Activated CD4-positive, alpha-beta T cell treated with anti-CD3 and anti-CD28 coated beads, Interleukin-2, amount 50 U/mL, for 16 hours (primary cell): Measurements from ENCODE around the gene GPR176.

ENCODE experiments used
- DNase-seq: peaks from one replicate; pipeline ENCODE4 v3.0.0-alpha.2; 2020

GPR176 gene, protein sequence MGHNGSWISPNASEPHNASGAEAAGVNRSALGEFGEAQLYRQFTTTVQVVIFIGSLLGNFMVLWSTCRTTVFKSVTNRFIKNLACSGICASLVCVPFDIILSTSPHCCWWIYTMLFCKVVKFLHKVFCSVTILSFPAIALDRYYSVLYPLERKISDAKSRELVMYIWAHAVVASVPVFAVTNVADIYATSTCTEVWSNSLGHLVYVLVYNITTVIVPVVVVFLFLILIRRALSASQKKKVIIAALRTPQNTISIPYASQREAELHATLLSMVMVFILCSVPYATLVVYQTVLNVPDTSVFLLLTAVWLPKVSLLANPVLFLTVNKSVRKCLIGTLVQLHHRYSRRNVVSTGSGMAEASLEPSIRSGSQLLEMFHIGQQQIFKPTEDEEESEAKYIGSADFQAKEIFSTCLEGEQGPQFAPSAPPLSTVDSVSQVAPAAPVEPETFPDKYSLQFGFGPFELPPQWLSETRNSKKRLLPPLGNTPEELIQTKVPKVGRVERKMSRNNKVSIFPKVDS

DNA sequence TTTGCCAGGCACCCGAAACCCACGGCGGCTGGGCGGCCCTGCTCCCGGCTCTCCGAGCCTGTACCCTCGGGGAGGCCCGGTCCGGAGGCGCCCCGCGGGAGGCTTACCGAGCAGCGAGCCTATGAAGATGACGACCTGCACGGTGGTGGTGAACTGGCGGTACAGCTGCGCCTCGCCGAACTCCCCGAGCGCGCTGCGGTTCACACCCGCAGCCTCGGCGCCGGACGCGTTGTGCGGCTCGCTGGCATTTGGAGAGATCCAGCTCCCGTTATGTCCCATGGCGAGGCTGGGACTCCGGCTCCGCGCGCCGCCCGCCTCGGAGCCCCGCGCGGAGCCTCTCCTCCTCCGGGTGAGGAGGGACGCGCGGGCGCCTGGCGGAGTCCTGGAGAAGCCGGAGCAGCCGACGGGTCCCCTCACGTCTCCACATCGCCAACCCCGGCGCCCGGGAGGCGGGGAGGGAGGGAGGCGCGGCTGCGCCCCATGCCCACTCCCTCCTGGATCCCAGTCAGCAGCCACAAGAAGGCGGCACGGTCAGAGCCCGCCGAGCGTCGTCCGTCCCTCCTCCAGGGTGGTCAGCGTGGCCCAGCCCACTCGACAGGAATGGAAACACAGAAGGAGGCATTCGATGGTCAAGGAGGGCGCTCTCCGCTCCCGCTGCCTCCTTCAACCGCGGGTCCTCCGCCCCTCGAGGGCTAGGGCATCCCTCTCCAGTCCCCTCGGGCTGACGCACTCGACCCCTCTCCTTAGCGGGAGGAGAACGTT lies at the start of gene GPR176:
GPR176 (minus strand) TSS at position 519 of the 762 bp plus-strand sequence; CDS start at position 279, 240 bp downstream.
- no peak for DNase-seq

DNA sequence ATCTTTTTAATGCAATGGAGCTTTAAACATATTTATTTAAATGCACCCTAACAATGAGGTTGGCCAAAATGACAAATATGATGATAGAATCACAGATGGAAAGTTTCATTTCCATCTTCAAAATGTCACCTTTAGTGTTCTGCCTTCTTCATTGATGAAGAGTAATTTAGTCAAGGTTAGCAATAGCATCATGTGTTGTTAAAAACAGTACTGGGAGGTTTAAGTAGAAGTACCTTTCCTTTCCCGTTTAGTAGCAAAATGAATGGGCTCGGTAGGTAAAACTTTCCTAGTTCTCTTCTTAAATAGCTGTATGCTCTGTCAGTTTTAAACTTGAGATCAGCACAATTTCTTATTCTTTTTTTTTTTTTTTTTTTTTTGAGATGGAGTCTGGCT lies 48.9 kb upstream of the GPR176 start:
- peak; percentile 45 for DNase-seq

DNA sequence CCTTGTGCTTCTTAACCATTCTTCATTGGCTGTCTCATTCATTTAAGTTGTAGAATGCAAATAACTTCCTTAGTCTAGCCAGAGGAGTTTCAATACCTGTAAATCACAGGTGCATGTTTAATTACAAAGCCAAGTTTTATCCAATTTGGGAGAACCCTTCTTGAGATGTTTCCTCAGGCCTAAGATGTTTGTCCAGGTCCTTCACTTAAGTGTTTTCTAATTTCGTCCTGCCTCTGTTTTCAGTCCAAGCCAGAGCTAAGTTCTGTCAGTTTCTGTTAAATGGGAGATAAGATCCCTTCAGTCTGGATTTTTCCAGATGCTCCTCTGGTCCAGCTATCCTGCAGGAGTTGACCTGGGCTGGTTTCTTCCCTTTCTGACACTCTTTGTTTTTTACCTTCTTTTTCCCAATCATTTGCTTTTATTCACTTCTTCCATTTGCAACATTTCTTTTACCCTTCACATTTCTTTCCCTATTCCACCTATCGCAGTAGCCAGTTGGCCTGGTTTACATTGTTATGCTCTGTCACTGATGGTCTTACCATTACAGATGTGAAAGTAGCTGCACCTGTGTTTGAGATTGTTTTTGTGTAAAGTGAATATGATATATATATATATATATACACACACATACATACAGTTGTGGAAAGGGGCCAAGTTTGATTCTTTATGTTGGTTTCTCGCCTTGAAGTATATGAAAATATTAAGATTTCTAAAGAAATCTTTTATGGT lies 48.4 kb upstream of the GPR176 start:
- no peak for DNase-seq

DNA sequence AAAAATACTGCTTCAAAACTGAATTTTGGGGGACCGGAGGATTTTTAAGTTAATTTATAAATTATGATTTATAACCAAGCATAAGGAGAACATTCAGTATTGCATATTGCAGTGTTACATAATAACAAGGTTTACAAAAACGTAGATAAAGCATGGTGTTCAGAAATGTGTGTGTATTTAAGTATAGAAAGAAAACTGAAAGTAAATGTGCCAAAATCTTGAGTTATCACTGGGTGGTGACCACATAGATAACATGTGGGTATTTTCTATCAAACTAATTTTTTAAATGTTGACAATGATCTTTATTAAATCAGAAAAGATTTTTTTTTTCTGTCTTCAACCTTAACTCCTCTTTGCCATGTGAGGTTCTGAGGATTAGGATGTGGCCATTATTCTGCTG lies 46.5 kb upstream of the GPR176 start:
- DNase-seq, result no peak

DNA sequence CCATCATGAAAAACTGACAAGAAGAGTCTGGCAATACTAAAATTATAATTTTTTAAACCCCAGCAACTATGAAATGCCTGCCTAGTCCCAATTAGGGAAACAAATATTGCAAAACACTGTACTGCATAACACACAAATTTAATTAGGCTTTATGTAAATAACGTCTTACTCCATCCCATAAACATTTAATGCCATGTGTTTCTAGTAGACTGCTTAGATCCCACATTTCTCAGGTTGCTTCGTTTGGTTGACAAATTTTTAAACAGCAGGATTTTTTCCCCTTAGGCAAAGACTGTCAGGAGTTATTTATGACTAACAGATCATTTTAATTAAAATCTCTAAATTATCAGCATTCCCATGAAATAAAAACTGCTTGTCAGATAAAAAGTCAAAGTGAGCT lies 43.7 kb upstream of the GPR176 start:
- no peak for DNase-seq

DNA sequence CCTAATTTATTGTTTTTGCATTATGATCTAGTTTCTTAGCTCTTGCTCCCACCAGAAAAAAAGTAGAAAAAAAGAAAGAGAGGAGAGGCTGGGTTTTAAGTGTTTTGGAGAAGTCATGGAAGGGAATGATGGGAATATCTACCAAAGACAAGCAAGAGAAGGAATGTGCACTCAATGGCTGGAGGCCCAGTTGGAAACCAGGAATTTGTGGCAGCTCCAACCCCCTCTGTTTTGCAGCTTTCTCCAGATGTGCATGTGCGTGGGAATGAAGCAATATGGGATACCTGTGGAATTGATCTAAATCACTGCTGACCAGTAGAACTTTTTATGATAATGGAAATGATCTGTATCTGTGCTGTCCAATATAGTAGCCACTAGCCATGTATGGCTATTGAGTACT lies 41.0 kb upstream of the GPR176 start:
- DNase-seq, result no peak

DNA sequence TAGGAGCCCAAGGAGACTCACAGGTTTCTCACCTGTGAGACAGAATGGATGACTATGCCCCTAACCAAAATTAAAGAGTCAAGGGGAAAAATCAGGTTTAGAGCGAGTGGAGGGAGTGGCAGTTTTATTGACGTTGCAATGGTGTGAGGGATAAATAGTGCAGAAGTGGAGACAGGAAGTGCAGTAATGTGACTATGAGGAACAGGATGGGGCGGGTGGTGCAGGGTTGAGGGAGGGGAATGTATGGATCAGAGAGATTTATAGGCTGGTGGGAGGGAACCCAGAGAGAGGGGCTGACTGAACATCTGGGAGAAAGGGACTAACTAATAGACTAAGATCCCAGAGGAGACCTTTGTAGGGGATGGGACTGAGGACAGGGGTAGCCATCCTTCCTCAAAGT lies 40.3 kb upstream of the GPR176 start:
- no peak for DNase-seq

DNA sequence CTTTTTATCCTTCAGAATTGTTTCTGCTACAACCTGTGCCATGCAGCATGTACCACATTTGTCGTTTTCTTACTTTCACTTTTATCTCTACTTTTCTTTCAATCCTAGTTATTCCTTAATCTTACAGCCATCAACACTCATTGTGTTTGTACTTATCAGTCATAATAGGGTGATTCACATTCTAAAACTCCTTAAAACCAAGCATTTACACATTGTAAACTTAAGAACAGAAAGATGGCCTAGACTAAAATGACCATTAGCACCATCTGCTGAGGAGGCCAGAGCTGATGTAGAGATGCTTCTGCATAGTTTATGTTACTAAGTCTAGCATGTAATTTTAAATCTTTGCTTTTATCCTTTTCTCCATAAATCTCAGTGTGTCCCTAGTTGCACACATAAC lies 39.3 kb upstream of the GPR176 start:
- DNase-seq, result no peak

DNA sequence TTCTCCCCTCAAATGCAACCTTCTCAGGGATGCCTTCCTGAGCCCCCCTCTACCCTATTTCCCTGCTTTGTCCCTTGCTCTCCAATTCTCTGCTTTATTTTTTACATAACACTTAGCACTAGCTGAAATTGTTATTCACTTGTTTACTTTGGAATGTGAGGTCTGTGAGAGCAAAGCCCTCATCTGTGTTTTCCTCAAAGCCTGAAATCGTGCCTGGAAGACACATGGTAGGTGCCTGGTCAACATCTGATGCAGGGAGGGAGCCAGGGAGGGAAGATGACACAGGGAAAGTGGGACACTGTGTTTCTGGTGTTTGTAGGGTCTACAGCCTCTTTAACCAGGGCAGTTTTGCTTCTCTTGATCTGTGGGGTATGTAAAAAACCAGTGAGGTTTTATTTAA lies 37.4 kb upstream of the GPR176 start:
- DNase-seq, result no peak

DNA sequence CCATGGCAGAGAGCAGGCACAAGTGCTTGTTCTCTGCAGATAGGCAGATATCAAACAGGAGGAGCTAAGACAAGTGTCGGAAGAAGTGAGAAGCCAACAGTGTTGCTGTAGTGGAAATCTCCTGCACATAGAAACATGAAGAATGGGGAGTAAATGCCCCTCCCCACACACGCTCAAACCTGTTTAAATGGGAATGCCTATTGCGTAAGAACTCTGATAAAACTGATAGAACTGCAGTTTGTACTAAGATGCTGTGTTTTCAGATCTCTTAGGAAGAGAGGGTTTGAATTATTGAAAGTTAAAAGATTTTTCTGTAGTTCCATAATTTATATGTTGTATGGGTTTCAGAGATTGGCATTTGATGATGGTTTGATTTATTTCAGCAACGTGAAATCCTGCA lies 33.5 kb upstream of the GPR176 start:
- DNase-seq, result no peak

DNA sequence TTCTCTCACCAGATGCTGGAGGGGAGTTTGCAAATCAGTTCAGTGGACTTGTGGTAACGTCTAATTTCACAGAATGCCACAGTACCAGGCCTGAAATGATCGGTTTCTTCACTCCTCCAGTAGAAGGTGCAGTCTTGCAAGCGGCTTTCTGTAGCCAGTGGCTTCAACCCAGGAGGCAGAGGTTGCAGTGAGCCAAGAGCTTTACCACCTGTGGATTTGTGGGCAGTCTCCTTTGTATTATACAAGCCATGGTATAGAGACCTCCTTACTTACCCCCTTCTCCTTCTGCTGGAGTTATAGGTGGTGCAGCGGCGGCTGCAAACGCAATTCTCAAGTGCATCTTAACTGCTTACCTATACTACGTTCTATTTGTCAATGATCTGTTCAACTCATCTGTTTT lies 31.5 kb upstream of the GPR176 start:
- DNase-seq, result no peak

DNA sequence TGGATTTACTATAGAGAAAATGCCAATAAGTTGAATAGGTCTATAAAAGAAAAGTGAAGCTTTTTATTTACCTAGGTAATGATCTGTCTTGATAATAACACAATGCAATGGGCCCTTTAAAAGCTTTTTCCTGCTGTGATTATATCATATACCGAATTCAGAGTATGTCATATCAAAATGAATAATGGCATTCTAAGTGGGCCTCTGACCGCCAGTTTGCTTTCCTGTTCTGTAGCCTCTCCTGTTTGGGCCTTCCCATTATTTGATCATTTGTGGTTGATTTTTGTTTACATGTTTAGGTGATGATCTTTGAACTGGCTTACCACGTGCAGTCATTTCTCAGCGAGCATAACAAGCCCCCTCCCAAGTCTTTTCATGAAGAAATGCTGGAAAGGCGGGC lies 28.8 kb upstream of the GPR176 start:
- no peak for DNase-seq

DNA sequence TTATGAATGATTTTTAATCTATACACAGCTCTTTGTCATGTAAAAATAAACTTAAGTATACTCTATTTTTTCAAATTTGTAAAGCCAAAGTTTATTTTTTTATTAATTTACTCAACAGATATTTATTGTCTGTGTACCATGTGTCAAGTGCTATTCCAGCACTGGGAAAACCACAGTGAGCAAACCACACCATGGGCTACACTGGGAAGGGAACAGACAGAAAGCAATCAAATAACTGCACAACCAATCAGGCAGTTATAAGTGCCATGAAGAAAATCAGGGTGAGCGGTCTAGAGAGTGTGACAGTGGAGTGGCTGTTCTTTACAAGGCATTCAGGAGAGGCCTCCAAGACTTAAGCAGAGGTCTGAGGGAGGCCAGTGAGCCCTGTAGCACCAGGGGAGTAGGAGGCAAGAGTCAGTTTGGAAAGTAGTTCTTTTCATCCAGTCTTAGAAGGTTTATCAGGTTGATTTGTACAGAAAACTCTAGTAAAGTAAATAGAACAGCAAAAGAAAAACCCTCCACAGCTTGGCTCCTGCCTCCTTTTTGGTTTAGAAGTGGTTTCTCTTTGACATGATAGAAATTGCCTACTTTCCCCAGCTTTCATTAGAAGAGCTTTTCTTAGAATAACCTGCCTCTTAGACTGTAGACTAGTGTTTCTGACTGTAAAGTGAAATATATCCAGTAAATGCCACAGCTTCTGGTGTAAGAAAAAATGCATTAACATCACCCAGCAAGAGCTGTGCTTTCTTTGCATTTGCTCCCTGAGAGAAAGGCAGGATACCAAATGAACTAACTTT lies 27.5 kb upstream of the GPR176 start:
- DNase-seq, result peak; percentile 48

DNA sequence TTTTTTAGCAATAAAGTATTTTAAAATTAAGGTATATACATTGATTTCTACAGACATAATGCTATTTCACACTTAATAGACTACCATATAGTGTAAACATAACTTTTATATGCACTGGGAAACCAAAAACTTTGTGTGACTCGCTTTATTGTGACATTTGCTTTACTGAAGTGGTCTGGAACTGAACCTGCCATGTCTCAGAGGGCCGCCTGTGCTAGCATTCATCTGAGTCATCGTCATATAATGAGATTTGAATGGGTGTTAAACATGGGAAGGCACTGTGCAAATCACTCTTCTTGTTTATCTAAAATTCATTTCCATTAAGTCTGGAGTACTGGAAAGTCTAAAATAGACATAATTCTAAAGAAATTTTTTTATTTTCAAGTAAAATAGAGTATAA lies 26.8 kb upstream of the GPR176 start:
- DNase-seq, result no peak

DNA sequence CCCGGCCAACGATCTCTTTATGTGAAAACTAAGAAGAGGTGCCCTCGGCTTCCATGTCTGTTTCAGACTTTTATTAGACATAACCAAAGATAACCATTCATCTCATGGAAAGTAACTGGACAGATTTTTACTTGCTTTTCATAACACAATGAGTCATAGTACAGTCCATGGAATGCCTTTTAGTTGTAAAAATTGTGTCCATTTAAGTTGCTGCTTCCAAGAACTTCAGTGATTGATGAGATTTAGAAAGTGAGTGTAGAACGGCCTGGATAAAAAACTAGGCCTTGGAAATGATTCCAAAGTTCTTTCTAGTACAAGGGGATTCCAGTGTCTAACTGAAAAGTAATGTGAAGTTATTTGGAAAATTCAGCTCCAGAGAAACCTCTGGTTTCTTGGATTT lies 24.7 kb upstream of the GPR176 start:
- no peak for DNase-seq

DNA sequence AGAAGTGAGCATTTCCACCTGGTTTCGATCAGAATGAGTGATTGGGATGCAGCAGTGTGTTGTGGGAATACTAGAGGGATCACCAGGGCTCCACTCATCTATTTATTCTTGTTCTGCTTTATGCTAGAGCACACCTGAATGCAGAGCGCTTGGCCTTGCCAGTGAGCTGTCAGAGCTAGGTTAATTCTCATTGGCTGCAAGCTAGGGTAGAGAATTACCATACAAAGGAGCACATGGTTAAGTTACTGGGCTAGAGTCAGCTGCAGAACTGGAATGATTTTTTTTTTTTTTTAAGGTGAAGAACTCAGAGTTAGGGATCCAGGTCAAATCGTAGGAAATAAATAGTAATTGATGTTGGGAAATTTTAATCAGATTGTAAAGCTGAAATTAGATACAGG lies 22.7 kb upstream of the GPR176 start:
- DNase-seq, result no peak

DNA sequence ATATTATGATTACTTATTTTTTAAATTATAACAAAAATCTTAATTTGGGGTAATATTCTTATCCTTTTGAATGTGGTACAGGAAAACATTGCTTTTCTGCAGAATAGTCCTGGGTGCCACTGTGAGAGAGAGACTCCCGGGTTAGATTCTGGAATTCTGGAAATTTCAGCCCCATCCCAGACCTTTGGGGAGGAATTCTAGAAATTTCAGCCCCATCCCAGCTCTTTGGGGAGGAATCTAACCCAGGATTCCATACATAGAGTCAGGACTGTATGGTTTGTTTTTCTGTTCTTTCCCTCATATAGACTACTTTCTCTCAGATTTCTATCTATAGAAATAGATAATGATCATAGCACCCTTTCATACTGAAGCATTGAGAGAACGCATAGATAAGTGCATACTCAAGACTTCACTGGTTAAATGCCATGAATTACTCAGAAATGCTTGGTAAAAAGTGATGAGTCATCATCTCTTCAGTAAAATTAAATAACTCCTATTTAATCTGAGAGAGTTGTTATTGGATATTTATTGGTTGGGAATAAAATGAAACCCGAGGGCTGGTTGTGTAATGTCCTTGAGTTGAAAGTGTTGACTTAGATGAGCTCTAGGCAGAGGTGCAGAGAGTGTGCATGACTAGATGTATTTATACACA lies 22.2 kb upstream of the GPR176 start:
- peak; percentile 35 for DNase-seq

DNA sequence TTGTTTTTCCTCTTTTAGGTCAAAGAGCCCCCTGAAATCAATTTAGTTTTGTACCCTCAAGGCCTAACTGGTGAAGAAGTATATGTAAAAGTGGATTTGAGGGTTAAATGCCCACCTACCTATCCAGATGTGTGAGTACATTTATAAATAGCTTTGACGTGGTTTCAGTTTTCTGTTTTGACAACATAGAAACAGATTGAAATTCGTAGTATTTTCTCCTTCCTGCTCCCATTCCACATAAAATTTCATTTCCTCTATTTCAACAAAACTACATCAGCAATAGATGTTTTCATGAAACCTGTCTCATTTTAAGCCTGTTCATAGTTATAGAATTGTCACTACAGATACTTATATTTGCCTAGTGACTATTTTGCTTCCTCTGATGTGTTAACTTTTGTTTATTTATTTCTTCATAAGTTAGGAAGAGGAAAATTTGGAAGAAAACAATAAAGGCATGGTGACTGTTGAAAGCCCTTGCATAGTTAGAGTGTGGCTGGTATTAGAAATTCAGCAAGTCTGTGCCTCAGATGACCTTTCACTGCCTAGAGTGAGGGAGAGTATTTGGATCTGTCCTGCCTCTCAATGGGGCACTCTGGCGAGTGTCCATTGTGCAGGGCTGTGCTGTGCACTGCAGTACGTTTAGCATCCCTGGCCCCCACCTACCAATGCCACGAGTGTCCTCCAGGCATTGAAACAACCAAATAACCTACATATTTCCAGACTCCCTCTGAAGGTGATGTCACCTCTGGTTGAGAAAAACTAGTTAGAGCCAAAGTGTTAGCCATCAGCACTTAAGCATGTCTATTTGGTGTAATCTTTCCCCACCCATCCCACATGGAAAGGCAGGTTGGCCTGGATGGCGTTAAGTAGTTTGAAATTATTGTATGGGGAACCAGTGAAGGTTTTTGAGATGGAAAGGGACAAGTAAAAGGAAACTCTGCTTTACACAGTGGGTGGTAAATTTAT lies 19.7 kb upstream of the GPR176 start:
- no peak for DNase-seq

DNA sequence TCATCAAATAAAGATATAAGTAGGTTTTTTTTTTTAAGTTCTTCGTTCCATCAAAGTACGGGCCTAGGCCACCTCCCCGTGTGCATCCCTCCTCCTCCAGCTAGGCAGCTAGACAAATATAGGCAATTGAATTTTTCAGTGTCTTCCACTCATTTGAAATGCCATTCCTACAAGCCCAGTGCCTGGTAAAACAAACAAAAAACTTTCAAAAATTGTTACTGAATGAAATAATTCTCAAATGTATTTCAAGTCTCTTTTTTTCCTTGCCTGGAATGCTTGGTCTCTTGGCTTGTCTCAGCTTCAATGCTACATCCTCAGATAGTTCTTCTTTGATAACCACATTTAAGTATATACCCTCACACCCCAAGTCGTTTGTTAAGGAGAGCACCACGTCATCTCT lies 17.6 kb upstream of the GPR176 start:
- DNase-seq, result no peak

DNA sequence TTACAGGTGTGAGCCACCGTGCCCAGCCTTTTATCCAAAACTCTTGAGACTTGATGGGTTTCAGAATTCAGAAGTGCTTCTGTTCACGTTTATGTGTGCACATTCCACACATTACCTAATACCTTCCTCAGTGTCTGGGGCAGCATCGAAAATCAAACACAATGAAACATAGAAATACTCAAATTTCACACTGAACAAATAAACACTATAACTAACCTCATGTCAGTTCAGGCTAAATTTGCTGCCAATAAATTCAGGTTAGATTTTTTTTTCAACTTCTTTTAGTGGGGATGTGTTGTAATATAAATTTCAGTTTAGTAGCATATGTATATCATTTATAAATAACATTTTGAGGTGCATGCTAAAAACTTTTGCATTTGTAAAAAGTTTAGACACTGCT lies 16.6 kb upstream of the GPR176 start:
- no peak for DNase-seq

DNA sequence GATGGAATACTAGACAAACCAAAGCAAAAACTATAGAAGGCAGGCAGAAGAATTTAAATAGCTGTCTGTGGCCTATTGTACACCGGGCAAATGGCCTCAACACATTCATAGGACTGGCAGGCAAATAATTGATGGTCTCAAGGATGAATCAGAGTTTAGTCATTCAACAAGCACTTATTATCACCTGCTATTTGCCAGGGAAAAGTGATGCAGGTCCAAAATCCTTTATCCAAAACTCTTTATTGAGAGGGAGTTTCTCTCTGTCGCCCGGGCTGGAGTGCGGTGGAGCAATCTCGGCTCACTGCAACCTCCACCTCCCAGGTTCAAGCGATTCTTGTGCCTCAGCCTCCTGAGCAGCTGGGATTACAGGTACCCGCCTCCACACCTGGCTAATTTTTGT lies 16.1 kb upstream of the GPR176 start:
- no peak for DNase-seq
